K562 (cell line): Measurements from ENCODE around the gene KLHL8. TPM values are rescaled to one million over a fixed set of nuclear protein-coding genes. Genes with fewer than 3 reads are reported as not detected.

Source experiments
- ATAC-seq: fragments of 200-7000 bp; cut with Tn5 transposase; 3 replicates; pipeline ENCODE4 v1.9.1; 2020; ENCODE audit warnings: moderate library complexity
- BruUV-seq: library from RNA; stranded (reverse); fragments of 400-500 nt; replicated peaks from 2 replicates; lab custom pipeline; 2021; lab: Mats Ljungman, UMichigan
- CTCF ChIA-PET: fragments of 300-600 bp; formaldehyde crosslinking; extraction: SDS; loops from one replicate; lab custom pipeline; 2021; ENCODE audit warnings: low intra/inter-chr PET ratio; lab: Yijun Ruan, JAX
- POLR2A ChIA-PET: fragments of 300-600, 350-650 bp; sonication (Branson Sonifier 250); formaldehyde crosslinking; extraction: SDS; loops from one replicate; lab custom pipeline; 2021; ENCODE audit warnings: antibody characterized with exemption, inconsistent platforms; lab: Yijun Ruan, JAX
- DNase-seq, 4 experiments: peaks; one replicate each; pipeline versions ENCODE4 v3.0.0 to v3.0.0-alpha.2; 2011 to 2018; ENCODE audit warnings: low spot score in 3 of 4, mixed read lengths in 3 of 4; ENCODE audit errors: extremely low read depth in 1 of 4
- FAIRE-seq: peaks from 2 replicates; lab custom pipeline; 2011; peaks lifted over from hg19 to GRCh38; lab: Jason Lieb, UNC
- H2AFZ ChIP-seq: 2 replicates; pipeline ENCODE4 v1.6.0; 2011; ENCODE audit warnings: low read depth, low read length, control low read depth, inconsistent platforms
- H3K27ac ChIP-seq: fragments of 200-600 bp; 3 replicates; pipeline ENCODE4 v1.8.0; 2011; ENCODE audit warnings: low read depth, mild to moderate bottlenecking, control low read depth, inconsistent platforms, low read length, moderate library complexity, mixed read lengths; ENCODE audit errors: extremely low read depth
- H3K27me3 ChIP-seq, 2 experiments: fragments of 300-600 bp in 1 of 2; 2 replicates in 1 of 2; 3 replicates in 1 of 2; pipeline versions ENCODE4 v1.6.0 to v1.8.0; 2011; ENCODE audit warnings: inconsistent platforms in 2 of 2, low read length in 2 of 2, mild to moderate bottlenecking in 1 of 2, mixed read lengths in 1 of 2, moderate library complexity in 1 of 2; ENCODE audit not compliant: control insufficient read depth in 2 of 2, insufficient read depth in 2 of 2
- H3K36me3 ChIP-seq: fragments of 300-600 bp; 3 replicates; pipeline ENCODE4 v1.8.0; 2011; ENCODE audit warnings: mild to moderate bottlenecking, low read length, inconsistent platforms; ENCODE audit not compliant: control insufficient read depth, insufficient read depth
- H3K4me1 ChIP-seq, 2 experiments: fragments of 200-600 bp in 1 of 2; replicated peaks in 1 of 2; 2 replicates in 1 of 2; 3 replicates in 1 of 2; pipeline versions ENCODE4 v1.5.1 to v1.8.0; 2011; ENCODE audit warnings: inconsistent platforms in 2 of 2, low read length in 2 of 2, mild to moderate bottlenecking in 1 of 2, mixed read lengths in 1 of 2, moderate library complexity in 1 of 2; ENCODE audit not compliant: control insufficient read depth in 2 of 2, insufficient read depth in 2 of 2
- H3K4me2 ChIP-seq: 2 replicates; pipeline ENCODE4 v1.6.1; 2011; ENCODE audit warnings: low read length, control low read depth, inconsistent platforms, mixed read lengths; ENCODE audit not compliant: insufficient read depth
- H3K4me3 ChIP-seq: fragments of 200-600 bp; sonication (generic), shearing (Covaris generic); 2 replicates; pipeline ENCODE4 v1.5.1; 2016; ENCODE audit warnings: control low read depth, inconsistent platforms
- H3K79me2 ChIP-seq: fragments of 200-600 bp; 3 replicates; pipeline ENCODE4 v1.8.0; 2011; ENCODE audit warnings: low read length, inconsistent platforms; ENCODE audit not compliant: control insufficient read depth, insufficient read depth
- H3K9ac ChIP-seq, 2 experiments: 2 replicates each; pipeline versions ENCODE4 v1.6.0 to v1.6.1; 2011; ENCODE audit warnings: low read depth in 2 of 2, low read length in 2 of 2, control low read depth in 1 of 2, inconsistent platforms in 1 of 2, mild to moderate bottlenecking in 1 of 2, mixed read lengths in 1 of 2; ENCODE audit not compliant: insufficient read depth in 1 of 2
- H3K9me1 ChIP-seq: one replicate; pipeline ENCODE4 v1.6.0; 2011; ENCODE audit warnings: inconsistent platforms, mild to moderate bottlenecking, low read length, moderate library complexity; ENCODE audit not compliant: control insufficient read depth, insufficient read depth
- H3K9me3 ChIP-seq: replicated peaks from 2 replicates; pipeline ENCODE4 v1.5.1; 2011; ENCODE audit warnings: low read depth, low read length, inconsistent platforms; ENCODE audit not compliant: control insufficient read depth, insufficient read depth
- H4K20me1 ChIP-seq: replicated peaks from 2 replicates; pipeline ENCODE4 v1.6.1; 2011; ENCODE audit warnings: low read length, inconsistent platforms, mixed read lengths; ENCODE audit not compliant: control insufficient read depth, insufficient read depth
- BCOR ChIP-seq: fragments of 450-650 bp; IDR thresholded peaks from 2 replicates; pipeline ENCODE4 v1.6.1; 2016
- CBX3 ChIP-seq, 2 experiments: IDR thresholded peaks; 1 replicate in 1 of 2; 2 replicates in 1 of 2; pipeline ENCODE4 v1.6.1; 2012; ENCODE audit warnings: inconsistent platforms in 2 of 2, low read length in 2 of 2, borderline replicate concordance in 1 of 2, control low read depth in 1 of 2
- CREM ChIP-seq: IDR thresholded peaks from 2 replicates; pipeline ENCODE4 v1.6.1; 2014; ENCODE audit warnings: antibody characterized with exemption, low read depth
- GATA2 ChIP-seq: sonication (generic); formaldehyde crosslinking; IDR thresholded peaks from 2 replicates; pipeline ENCODE4 v1.4.0; 2020; ENCODE audit warnings: mild to moderate bottlenecking, missing genetic modification reagents
- HNRNPH1 ChIP-seq: fragments of 200-400 bp; formaldehyde crosslinking; optimal IDR thresholded peaks from 2 replicates; pipeline ENCODE3; 2017; ENCODE audit warnings: low read depth, mild to moderate bottlenecking, low read length, moderate library complexity
- HNRNPL ChIP-seq: fragments of 200-400 bp; formaldehyde crosslinking; IDR thresholded peaks from 2 replicates; pipeline ENCODE4 v1.6.1; 2017; ENCODE audit warnings: low read depth, mild to moderate bottlenecking, low read length
- MCM2 ChIP-seq: fragments of 450-650 bp; IDR thresholded peaks from 2 replicates; pipeline ENCODE4 v1.6.1; 2017; ENCODE audit warnings: low read depth, mild to moderate bottlenecking
- NFYB ChIP-seq: IDR thresholded peaks from 2 replicates; pipeline ENCODE4 v1.6.1; 2011; ENCODE audit warnings: mild to moderate bottlenecking, moderate library complexity; ENCODE audit not compliant: insufficient read length; ENCODE audit errors: extremely low read depth
- PHF8 ChIP-seq: fragments of 200-600 bp; sonication (generic); IDR thresholded peaks from 2 replicates; pipeline ENCODE4 v1.6.1; 2012; ENCODE audit warnings: mixed run types, mild to moderate bottlenecking, inconsistent platforms, low read length, moderate library complexity, borderline replicate concordance
- ZBED1 ChIP-seq: IDR thresholded peaks from 2 replicates; pipeline ENCODE4 v1.6.1; 2014
- ZBTB8A ChIP-seq: fragments of 450-650 bp; IDR thresholded peaks from 2 replicates; pipeline ENCODE4 v1.6.1; 2018; ENCODE audit warnings: mild to moderate bottlenecking, moderate library complexity; ENCODE audit not compliant: partially characterized antibody
- WGBS: fragments of 100-300 bp; shearing (Covaris generic); methylation state at CpG from one replicate; pipeline ENCODE4 v1.1.6; 2016; ENCODE audit warnings: low coverage, mixed read lengths; ENCODE audit not compliant: insufficient coverage; ENCODE audit errors: missing lambda C conversion rate; 5-methylcytosine and 5-hydroxymethylcytosine counted together
- in situ Hi-C: fragments of 300-500 bp; cut with MboI; formaldehyde crosslinking; loops from 4 replicates; pipeline ENCODE4 v1.15.0; 2018; ENCODE audit warnings: inconsistent platforms, mixed read lengths
- intact Hi-C: fragments of 100-400 bp; cut with micrococcal nuclease; formaldehyde crosslinking; loops from 2 replicates; pipeline ENCODE4 v1.14.2; 2022
- polyA plus RNA-seq, 8 experiments: library from polyadenylated mRNA; depleted of rRNA in 4 of 8; stranded (reverse) in 5 of 8; unstranded in 3 of 8; fragments of >200 nt; fragmentation: Nextera tagmentation in 2 of 8; fragmentation: Illumina TruSeq in 1 of 8; extraction: Ambion mirVana in 2 of 8; extraction: Trizol in 1 of 8; gene quantifications; 2 replicates each; pipeline versions ENCODE4 v1.2.1 to v1.2.3, GENCODE V29; 2011 to 2014; ENCODE audit warnings: inconsistent platforms in 1 of 8, missing spikeins in 1 of 8
- total RNA-seq, 7 experiments: library from RNA; depleted of rRNA in 6 of 7; stranded (reverse); fragments of >200 nt in 6 of 7; fragmentation: Illumina TruSeq in 2 of 7; extraction: Trizol in 2 of 7; gene quantifications; 2 replicates each; pipeline versions ENCODE4 v1.2.1 to v1.2.3, GENCODE V29; 2011 to 2021; ENCODE audit warnings: low replicate concordance in 1 of 7
- TF ChIP-seq, protein P1 (sequence below): sonication (generic); formaldehyde crosslinking; IDR thresholded peaks from 2 replicates; pipeline ENCODE4 v1.8.0; 2022; ENCODE audit warnings: mild to moderate bottlenecking, missing genetic modification reagents
- TF ChIP-seq, protein P2 (sequence below): sonication (generic); formaldehyde crosslinking; IDR thresholded peaks from 2 replicates; pipeline ENCODE4 v1.8.1; 2023; ENCODE audit warnings: mild to moderate bottlenecking, missing genetic modification reagents
- TF ChIP-seq, protein P3 (sequence below): sonication (generic); formaldehyde crosslinking; IDR thresholded peaks from 2 replicates; pipeline ENCODE4 v1.8.1; 2023; ENCODE audit warnings: mild to moderate bottlenecking, missing genetic modification reagents, moderate library complexity
- TF ChIP-seq, protein P4 (sequence below): fragments of 250-450 bp; sonication (Bioruptor Pico); IDR thresholded peaks from 2 replicates; pipeline ENCODE4 v1.5.0; 2021
- TF ChIP-seq, protein P5 (sequence below): fragments of 450-650 bp; IDR thresholded peaks from 2 replicates; pipeline ENCODE4 v1.6.1; 2018; ENCODE audit warnings: mild to moderate bottlenecking, low read depth; ENCODE audit not compliant: partially characterized antibody

Gene KLHL8
- total and polyA plus RNA-seq, 9 of the 15 experiments (the other 6 are each of a cell fraction or from before 2014, with no cell fraction given), result 8.7 to 25.3 (median 15.7) TPM

DNA sequence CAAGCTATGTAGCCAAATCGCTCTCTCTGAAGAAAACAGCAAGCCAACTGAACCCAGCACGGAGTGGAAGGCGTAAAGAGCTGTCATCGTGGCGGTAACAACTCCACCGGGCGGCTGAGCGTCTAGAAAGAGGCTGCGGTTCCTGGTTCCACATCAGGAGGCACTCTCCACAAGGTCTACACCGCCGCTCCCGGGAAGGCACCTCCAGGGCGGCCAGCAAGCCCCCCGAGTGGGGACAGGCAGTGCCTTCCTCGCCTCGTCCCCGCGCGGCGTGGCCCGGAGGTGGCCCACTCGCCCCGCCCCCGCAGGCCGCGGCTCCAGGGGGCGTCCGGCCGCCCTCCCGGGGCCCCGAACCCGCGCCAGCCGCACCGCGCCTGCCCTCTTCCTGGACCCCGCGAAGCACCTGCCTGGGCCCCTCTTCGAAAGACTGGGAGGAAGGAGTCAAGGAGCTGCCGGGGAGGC lies 755 bp downstream of the KLHL8 start:
- peak overlapping the region; percentile 89 for H3K27ac ChIP-seq
- peak; percentile 54 for ATAC-seq
- POLR2A ChIA-PET, result interaction anchor here (0.9 to 1.9 kb wide), 5 partner anchors 10 to 437 kb away, joined by 3 to 14 read pairs (median 3); no protein-coding TSS in a partner anchor
- intact Hi-C loops, result no loop called here
- in situ Hi-C loops, result no loop called here
- H2AFZ ChIP-seq, result peak overlapping the region; percentile 93
- peak overlapping the region; percentile 86 for H3K4me3 ChIP-seq
- DNase-seq, result peak in 3 of 4 experiments; percentile 56 to 66 (median 56)
- no peaks in the 10 kb centered on the region for H3K9me1 ChIP-seq
- H4K20me1 ChIP-seq, result no peaks in the 10 kb centered on the region
- H3K4me1 ChIP-seq, result peaks cover 0 to 13% of the 10 kb centered on the region in 2 experiments; a peak in 3 of 5 replicates
- CTCF ChIA-PET, result interaction anchor here (0.9 kb wide), 1 partner anchor 16 kb away, joined by 3 read pairs; no protein-coding TSS in a partner anchor
- peak overlapping the region; percentile 94 for H3K4me2 ChIP-seq
- no peak for FAIRE-seq
- peak overlapping the region; percentile 92 to 97 for H3K9ac ChIP-seq
- no TSS peak for BruUV-seq
- 1% methylated on average over 37 of the region's 40 CpGs for WGBS
- no peaks in the 10 kb centered on the region for H3K9me3 ChIP-seq
- no peaks in the 10 kb centered on the region for H3K36me3 ChIP-seq
- no peaks in the 10 kb centered on the region for H3K27me3 ChIP-seq
- peaks cover 54% of the 10 kb centered on the region for H3K79me2 ChIP-seq
- TF ChIP-seq, protein P1, sequence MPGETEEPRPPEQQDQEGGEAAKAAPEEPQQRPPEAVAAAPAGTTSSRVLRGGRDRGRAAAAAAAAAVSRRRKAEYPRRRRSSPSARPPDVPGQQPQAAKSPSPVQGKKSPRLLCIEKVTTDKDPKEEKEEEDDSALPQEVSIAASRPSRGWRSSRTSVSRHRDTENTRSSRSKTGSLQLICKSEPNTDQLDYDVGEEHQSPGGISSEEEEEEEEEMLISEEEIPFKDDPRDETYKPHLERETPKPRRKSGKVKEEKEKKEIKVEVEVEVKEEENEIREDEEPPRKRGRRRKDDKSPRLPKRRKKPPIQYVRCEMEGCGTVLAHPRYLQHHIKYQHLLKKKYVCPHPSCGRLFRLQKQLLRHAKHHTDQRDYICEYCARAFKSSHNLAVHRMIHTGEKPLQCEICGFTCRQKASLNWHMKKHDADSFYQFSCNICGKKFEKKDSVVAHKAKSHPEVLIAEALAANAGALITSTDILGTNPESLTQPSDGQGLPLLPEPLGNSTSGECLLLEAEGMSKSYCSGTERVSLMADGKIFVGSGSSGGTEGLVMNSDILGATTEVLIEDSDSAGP (CRISPR knock-in tag), result no peak
- TF ChIP-seq MCM2 (no peak), ZBED1 (no peak), ZBTB8A (no peak), BCOR (no peak), NFYB (no peak), PHF8 (no peak), GATA2 (CRISPR knock-in tag) (no peak), CREM (0 out of 2 replicates have a peak, but pooled peaks have one; percentile 31), HNRNPL (no peak), HNRNPH1 (no peak), CBX3 (IDR thresholded peaks at IDR 0.05; ENCODE audit: borderline replicate concordance in 1 of 2, low read length in 2 of 2) (peak in 1 of 2 experiments; percentile 87; a peak in 2 of 3 replicates)
- TF ChIP-seq, protein P2, sequence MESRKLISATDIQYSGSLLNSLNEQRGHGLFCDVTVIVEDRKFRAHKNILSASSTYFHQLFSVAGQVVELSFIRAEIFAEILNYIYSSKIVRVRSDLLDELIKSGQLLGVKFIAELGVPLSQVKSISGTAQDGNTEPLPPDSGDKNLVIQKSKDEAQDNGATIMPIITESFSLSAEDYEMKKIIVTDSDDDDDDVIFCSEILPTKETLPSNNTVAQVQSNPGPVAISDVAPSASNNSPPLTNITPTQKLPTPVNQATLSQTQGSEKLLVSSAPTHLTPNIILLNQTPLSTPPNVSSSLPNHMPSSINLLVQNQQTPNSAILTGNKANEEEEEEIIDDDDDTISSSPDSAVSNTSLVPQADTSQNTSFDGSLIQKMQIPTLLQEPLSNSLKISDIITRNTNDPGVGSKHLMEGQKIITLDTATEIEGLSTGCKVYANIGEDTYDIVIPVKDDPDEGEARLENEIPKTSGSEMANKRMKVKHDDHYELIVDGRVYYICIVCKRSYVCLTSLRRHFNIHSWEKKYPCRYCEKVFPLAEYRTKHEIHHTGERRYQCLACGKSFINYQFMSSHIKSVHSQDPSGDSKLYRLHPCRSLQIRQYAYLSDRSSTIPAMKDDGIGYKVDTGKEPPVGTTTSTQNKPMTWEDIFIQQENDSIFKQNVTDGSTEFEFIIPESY, result no peak
- TF ChIP-seq, protein P3, sequence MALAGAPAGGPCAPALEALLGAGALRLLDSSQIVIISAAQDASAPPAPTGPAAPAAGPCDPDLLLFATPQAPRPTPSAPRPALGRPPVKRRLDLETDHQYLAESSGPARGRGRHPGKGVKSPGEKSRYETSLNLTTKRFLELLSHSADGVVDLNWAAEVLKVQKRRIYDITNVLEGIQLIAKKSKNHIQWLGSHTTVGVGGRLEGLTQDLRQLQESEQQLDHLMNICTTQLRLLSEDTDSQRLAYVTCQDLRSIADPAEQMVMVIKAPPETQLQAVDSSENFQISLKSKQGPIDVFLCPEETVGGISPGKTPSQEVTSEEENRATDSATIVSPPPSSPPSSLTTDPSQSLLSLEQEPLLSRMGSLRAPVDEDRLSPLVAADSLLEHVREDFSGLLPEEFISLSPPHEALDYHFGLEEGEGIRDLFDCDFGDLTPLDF (CRISPR knock-in tag), result no peak
- TF ChIP-seq, protein P4, sequence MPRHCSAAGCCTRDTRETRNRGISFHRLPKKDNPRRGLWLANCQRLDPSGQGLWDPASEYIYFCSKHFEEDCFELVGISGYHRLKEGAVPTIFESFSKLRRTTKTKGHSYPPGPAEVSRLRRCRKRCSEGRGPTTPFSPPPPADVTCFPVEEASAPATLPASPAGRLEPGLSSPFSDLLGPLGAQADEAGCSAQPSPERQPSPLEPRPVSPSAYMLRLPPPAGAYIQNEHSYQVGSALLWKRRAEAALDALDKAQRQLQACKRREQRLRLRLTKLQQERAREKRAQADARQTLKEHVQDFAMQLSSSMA (CRISPR knock-in tag), result no peak
- TF ChIP-seq, protein P5, sequence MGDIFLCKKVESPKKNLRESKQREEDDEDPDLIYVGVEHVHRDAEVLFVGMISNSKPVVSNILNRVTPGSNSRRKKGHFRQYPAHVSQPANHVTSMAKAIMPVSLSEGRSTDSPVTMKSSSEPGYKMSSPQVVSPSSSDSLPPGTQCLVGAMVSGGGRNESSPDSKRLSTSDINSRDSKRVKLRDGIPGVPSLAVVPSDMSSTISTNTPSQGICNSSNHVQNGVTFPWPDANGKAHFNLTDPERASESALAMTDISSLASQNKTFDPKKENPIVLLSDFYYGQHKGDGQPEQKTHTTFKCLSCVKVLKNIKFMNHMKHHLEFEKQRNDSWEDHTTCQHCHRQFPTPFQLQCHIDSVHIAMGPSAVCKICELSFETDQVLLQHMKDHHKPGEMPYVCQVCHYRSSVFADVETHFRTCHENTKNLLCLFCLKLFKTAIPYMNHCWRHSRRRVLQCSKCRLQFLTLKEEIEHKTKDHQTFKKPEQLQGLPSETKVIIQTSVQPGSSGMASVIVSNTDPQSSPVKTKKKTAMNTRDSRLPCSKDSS, result no peak
